Activated effector memory CD4-positive, alpha-beta T cell treated with anti-CD3 and anti-CD28 coated beads, Interleukin-2, amount 50 U/mL, for 16 hours (primary cell): ENCODE results near the gene CST4.
"Not testable (repeated sequence)": the region's sequence is repeated elsewhere in the genome, so short reads cannot be mapped to it uniquely, and the experiment has no call there.

Experiments
- DNase-seq: peaks from one replicate; pipeline ENCODE4 v3.0.0-alpha.2; 2020

CST4 gene

GRCh38 chr20:23686046-23686750 lies 2.6 kb downstream of the CST4 start:
- DNase-seq: no peak

GRCh38 chr20:23685529-23685896 lies 3.3 kb downstream of the CST4 start:
- DNase-seq: not testable (repeated sequence)

GRCh38 chr20:23684261-23684660 lies 4.6 kb downstream of the CST4 start:
- DNase-seq: no peak

GRCh38 chr20:23683807-23684206 lies 5.0 kb downstream of the CST4 start:
- DNase-seq: no peak

- DNase-seq: no peak
These were observed 5.6 kb downstream of the CST4 start for GRCh38 chr20:23683281-23683680.

- no peak for DNase-seq
These were observed 8.7 kb downstream of the CST4 start for GRCh38 chr20:23680146-23680545.

GRCh38 chr20:23679133-23680092 lies 9.4 kb downstream of the CST4 start:
- no peak for DNase-seq

- DNase-seq: no peak
These were observed 15.6 kb downstream of the CST4 start for GRCh38 chr20:23673209-23673608.

- DNase-seq: no peak
These were observed 16.7 kb downstream of the CST4 start for GRCh38 chr20:23672158-23672557.

GRCh38 chr20:23671479-23671878 lies 17.4 kb downstream of the CST4 start:
- DNase-seq: no peak

- no peak for DNase-seq
These were observed 18.5 kb downstream of the CST4 start for GRCh38 chr20:23670361-23670760.

- no peak for DNase-seq
These were observed 19.0 kb downstream of the CST4 start for GRCh38 chr20:23669866-23670265.

- no peak for DNase-seq
These were observed 19.5 kb downstream of the CST4 start for GRCh38 chr20:23669327-23669726.

- peak; percentile 70 for DNase-seq
These were observed 20.3 kb downstream of the CST4 start for GRCh38 chr20:23668477-23668951.

- DNase-seq: no peak
These were observed 21.2 kb downstream of the CST4 start for GRCh38 chr20:23667666-23668065.

- DNase-seq: no peak
These were observed 22.1 kb downstream of the CST4 start for GRCh38 chr20:23666698-23667097.

- DNase-seq: no peak
These were observed 22.6 kb downstream of the CST4 start for GRCh38 chr20:23666189-23666588.

- DNase-seq: no peak
These were observed 23.9 kb downstream of the CST4 start for GRCh38 chr20:23664954-23665353.

- DNase-seq: not testable (repeated sequence)
These were observed 24.8 kb downstream of the CST4 start for GRCh38 chr20:23664046-23664445.

- DNase-seq: no peak
These were observed 25.7 kb downstream of the CST4 start for GRCh38 chr20:23663180-23663579.

- no peak for DNase-seq
These were observed 26.5 kb downstream of the CST4 start for GRCh38 chr20:23662276-23662870.

- no peak for DNase-seq
These were observed 27.8 kb downstream of the CST4 start for GRCh38 chr20:23661002-23661429.
